Retinal pigment epithelial cell (primary cell): ENCODE measurements around the gene ROBO3.

Experiments
- DNase-seq: peaks from one replicate; pipeline ENCODE4 v3.0.0-alpha.2; 2010; ENCODE audit warnings: low read depth
- H3K4me3 ChIP-seq: 2 replicates; pipeline ENCODE4 v1.5.1; 2011; ENCODE audit warnings: mild to moderate bottlenecking, low read length, control low read depth, moderate library complexity
- TF ChIP-seq, protein P1 (sequence below): conservative IDR thresholded peaks from 2 replicates; pipeline ENCODE4 v1.5.1; 2011; ENCODE audit warnings: low read depth, low read length, control low read depth, inconsistent platforms

The ROBO3 gene, protein sequence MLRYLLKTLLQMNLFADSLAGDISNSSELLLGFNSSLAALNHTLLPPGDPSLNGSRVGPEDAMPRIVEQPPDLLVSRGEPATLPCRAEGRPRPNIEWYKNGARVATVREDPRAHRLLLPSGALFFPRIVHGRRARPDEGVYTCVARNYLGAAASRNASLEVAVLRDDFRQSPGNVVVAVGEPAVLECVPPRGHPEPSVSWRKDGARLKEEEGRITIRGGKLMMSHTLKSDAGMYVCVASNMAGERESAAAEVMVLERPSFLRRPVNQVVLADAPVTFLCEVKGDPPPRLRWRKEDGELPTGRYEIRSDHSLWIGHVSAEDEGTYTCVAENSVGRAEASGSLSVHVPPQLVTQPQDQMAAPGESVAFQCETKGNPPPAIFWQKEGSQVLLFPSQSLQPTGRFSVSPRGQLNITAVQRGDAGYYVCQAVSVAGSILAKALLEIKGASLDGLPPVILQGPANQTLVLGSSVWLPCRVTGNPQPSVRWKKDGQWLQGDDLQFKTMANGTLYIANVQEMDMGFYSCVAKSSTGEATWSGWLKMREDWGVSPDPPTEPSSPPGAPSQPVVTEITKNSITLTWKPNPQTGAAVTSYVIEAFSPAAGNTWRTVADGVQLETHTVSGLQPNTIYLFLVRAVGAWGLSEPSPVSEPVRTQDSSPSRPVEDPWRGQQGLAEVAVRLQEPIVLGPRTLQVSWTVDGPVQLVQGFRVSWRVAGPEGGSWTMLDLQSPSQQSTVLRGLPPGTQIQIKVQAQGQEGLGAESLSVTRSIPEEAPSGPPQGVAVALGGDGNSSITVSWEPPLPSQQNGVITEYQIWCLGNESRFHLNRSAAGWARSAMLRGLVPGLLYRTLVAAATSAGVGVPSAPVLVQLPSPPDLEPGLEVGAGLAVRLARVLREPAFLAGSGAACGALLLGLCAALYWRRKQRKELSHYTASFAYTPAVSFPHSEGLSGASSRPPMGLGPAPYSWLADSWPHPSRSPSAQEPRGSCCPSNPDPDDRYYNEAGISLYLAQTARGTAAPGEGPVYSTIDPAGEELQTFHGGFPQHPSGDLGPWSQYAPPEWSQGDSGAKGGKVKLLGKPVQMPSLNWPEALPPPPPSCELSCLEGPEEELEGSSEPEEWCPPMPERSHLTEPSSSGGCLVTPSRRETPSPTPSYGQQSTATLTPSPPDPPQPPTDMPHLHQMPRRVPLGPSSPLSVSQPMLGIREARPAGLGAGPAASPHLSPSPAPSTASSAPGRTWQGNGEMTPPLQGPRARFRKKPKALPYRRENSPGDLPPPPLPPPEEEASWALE (N-terminal part only)

DNA sequence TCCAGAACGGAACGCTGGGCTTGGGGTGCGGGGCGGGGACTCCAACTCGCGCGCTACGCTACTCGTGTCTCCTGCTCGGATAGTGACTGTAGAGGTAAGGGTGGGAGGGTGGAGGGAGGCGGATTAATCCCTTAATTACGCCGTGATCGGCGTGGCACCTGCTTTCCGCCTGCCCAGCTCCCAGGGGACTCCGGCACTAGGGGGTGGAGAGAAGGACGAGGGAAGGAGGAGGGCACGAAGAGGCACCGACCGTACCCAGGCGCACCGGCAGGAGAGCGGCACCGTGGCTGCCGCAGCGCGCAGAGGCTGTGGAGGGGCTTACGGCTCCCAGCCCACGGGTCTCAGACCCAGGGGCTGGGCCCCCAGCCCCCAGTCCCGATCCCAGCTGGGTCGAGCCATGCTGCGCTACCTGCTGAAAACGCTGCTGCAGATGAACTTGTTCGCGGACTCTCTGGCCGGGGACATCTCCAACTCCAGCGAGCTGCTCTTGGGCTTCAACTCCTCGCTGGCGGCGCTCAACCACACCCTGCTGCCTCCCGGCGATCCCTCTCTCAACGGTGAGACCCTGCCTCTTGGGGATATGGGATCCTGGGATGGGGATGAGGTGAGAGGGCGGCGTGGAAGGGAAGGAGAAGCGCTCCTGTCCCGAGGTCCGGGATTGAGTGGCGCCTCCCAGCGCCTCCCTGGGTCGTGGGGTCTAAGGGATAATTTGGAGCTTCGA lies at the start of gene ROBO3:
TSS of gene ROBO3 (plus strand) at position 252 of the 721 bp plus-strand sequence. CDS start at position 398, 146 bp downstream.
- peak within 1 kb of the TSS; percentile 12 for H3K4me3 ChIP-seq
- DNase-seq: no peak
- TF ChIP-seq, protein P1, sequence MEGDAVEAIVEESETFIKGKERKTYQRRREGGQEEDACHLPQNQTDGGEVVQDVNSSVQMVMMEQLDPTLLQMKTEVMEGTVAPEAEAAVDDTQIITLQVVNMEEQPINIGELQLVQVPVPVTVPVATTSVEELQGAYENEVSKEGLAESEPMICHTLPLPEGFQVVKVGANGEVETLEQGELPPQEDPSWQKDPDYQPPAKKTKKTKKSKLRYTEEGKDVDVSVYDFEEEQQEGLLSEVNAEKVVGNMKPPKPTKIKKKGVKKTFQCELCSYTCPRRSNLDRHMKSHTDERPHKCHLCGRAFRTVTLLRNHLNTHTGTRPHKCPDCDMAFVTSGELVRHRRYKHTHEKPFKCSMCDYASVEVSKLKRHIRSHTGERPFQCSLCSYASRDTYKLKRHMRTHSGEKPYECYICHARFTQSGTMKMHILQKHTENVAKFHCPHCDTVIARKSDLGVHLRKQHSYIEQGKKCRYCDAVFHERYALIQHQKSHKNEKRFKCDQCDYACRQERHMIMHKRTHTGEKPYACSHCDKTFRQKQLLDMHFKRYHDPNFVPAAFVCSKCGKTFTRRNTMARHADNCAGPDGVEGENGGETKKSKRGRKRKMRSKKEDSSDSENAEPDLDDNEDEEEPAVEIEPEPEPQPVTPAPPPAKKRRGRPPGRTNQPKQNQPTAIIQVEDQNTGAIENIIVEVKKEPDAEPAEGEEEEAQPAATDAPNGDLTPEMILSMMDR: no peak

DNA sequence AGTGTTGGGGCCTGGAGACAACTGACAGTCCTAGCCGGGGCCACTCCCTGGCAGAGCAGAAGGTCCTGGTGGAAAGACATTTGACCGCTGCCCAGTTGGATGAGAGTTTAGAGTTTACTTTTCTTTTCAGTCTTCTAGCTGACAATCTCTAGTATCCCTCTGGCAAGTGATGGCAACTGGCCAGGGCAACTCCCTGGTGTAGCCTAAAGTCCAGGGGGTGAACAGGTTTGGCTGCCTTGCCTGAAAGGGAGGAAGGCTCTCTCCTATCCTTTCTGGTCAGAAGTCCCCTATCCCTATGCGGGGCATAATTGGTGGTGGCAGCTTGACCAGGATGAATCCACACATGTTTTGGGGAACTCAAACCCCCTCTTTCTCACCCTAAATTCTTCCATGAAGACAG lies 48.2 kb upstream of the ROBO3 start:
- H3K4me3 ChIP-seq: no peak overlapping the region
- DNase-seq: no peak
- TF ChIP-seq, protein P1: no peak

DNA sequence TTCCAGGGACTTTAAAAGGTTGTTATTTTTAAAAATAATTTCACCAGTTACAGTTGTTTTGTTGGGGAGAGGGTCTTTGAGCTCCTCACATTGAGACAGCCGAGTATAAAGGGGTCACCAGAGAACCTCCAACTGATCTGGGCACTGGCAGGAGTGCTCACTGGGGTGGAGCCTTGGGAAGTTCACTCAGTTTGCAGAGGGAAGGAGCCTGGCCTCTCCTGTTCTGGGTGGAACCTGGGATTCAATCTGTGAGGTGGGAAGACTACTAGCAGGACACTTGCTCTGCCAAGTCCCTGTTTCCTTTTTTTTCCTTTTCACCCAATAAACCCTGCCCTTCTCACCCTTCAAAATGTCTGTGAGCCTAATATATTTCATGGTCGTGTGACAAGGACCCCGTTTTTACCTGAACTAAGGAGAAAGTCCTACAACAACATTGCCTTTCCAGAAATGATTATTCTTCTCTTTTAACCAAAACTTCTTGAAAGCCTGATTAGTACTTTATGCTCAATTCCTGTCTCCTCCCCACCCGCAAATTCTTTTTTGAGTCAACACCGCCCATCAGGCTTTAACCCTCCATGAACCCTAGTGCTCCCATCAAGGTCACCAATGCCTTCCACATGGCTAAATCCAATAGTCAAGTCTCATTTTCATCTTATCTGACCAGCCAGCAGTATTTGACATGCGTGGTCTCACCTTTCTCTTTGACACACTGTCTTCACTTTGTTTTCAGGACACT lies 43.1 kb upstream of the ROBO3 start:
- no peak overlapping the region for H3K4me3 ChIP-seq
- no peak for DNase-seq
- TF ChIP-seq, protein P1: no peak

DNA sequence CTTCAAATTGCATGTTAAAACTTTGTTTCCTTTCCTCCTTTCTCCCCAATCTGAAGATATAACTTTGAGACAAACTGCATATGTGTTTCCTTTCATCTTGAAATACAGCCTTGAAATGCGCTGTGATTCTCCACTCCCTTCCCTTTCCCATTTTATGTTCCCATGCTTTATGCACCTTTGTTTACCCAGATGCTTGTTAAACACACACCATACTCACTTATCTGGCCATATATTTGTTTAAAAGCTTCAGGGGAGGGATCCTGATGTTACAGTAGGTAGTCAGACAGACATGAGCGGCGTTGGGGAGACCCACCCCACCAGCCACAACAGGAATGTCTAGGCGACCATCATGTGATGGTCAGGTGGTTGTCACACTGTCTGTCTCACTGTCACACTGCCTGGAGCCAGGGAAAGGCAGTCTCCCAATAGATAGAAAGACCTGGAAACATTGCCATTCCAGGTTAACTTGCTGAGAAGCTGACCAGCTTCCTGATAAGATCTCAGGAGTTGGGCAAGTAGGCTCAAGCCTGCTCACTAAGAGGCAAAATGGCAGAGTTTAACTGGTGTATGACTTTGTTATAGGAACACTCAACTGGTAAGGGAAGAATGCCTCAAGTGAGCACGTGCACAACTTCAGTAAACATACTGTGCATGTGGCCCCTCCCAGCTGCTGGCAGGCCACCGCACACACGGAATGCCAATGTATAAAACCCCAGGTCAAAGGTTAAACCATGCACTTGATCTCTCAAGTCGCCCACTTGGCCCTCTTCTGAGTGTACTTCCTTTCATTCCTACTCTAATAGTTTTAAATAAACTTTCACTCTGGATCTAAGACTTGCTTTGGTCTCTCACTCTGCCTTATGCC lies 41.5 kb upstream of the ROBO3 start:
- TF ChIP-seq, protein P1: no peak
- no peak overlapping the region for H3K4me3 ChIP-seq
- DNase-seq: no peak

DNA sequence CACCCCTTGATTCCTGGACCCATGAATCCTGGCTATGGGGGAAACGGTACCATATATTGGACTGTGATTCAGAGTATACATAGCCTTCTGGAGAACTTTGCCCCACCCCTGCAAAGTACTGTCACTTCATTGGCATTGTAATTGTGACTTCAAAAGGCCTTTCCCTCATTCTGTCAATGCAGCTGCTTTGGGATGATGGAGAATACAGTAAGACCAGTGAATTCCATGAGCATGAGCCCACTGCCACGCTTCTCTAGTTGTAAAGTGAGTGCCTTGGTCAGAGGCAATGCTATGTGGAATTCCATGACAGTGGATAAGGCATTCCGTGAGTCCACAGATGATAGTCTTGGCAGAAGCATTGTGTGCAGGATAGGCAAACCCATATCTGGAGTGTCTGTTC lies 39.4 kb upstream of the ROBO3 start:
- no peak for DNase-seq
- TF ChIP-seq, protein P1: no peak
- no peak overlapping the region for H3K4me3 ChIP-seq
